WTC11 (cell line): ENCODE results near the gene CFAP299. TPM values are rescaled to one million over a fixed set of nuclear protein-coding genes. Genes with fewer than 3 reads are reported as not detected.

Experiments
- ATAC-seq: fragments of 200-7000 bp; cut with Tn5 transposase; 2 replicates; pipeline ENCODE4 v1.10.0; 2021; ENCODE audit warnings: mild to moderate bottlenecking, moderate library complexity
- Bru-seq: library from RNA; stranded (reverse); fragments of 400-500 nt; gene quantifications from one replicate; lab custom pipeline; 2021; lab: Mats Ljungman, UMichigan
- CTCF ChIA-PET: fragments of 300-600 bp; sonication (Branson Sonifier 250); formaldehyde crosslinking; loops from one replicate; lab custom pipeline; 2021; ENCODE audit warnings: antibody characterized with exemption; lab: Charles Lee
- POLR2A ChIA-PET: fragments of 350-600 bp; sonication (Branson Sonifier 250); formaldehyde crosslinking; loops from one replicate; lab custom pipeline; 2021; ENCODE audit warnings: antibody characterized with exemption; lab: Charles Lee
- DNase-seq: peaks from one replicate; pipeline ENCODE4 v3.0.0; 2021; ENCODE audit warnings: low spot score
- H3K27ac Mint-ChIP-seq: 2 replicates; pipeline ENCODE4 v1.8.0; 2021; ENCODE audit warnings: mixed read lengths
- H3K27me3 Mint-ChIP-seq: 2 replicates; pipeline ENCODE4 v1.8.0; 2021; ENCODE audit warnings: low read depth, mild to moderate bottlenecking, moderate library complexity, mixed read lengths
- H3K36me3 Mint-ChIP-seq: 2 replicates; pipeline ENCODE4 v1.8.0; 2021; ENCODE audit warnings: mixed read lengths
- H3K4me1 Mint-ChIP-seq: 2 replicates; pipeline ENCODE4 v1.8.0; 2022; ENCODE audit warnings: mixed read lengths
- H3K4me3 Mint-ChIP-seq: 2 replicates; pipeline ENCODE4 v1.8.0; 2021; ENCODE audit warnings: mild to moderate bottlenecking, moderate library complexity, mixed read lengths
- H3K9me3 Mint-ChIP-seq: 2 replicates; pipeline ENCODE4 v1.8.0; 2021; ENCODE audit warnings: mixed read lengths
- AFF4 ChIP-seq: sonication (generic); formaldehyde crosslinking; IDR thresholded peaks from 2 replicates; pipeline ENCODE4 v1.8.1; 2023; ENCODE audit warnings: mild to moderate bottlenecking, missing genetic modification reagents, borderline replicate concordance
- AR ChIP-seq: fragments of 250-450 bp; sonication (Bioruptor Pico); IDR thresholded peaks from 2 replicates; pipeline ENCODE4 v1.9.0; 2021; ENCODE audit warnings: mild to moderate bottlenecking
- ATF6 ChIP-seq: sonication (generic); formaldehyde crosslinking; IDR thresholded peaks from 2 replicates; pipeline ENCODE4 v1.8.1; 2023; ENCODE audit warnings: mild to moderate bottlenecking, missing genetic modification reagents
- CREM ChIP-seq: sonication (generic); formaldehyde crosslinking; IDR thresholded peaks from 2 replicates; pipeline ENCODE4 v1.8.1; 2022; ENCODE audit warnings: mild to moderate bottlenecking, missing genetic modification reagents, moderate library complexity
- ETV6 ChIP-seq: sonication (generic); formaldehyde crosslinking; IDR thresholded peaks from 2 replicates; pipeline ENCODE4 v1.8.1; 2022; ENCODE audit warnings: mild to moderate bottlenecking, missing genetic modification reagents
- GRHL2 ChIP-seq: fragments of 250-450 bp; sonication (Bioruptor Pico); IDR thresholded peaks from 2 replicates; pipeline ENCODE4 v1.8.0; 2022; ENCODE audit warnings: mild to moderate bottlenecking, moderate library complexity; ENCODE audit not compliant: insufficient replicate concordance, severe bottlenecking
- GTF2I ChIP-seq: fragments of 250-450 bp; sonication (Bioruptor Pico); conservative IDR thresholded peaks from 2 replicates; pipeline ENCODE4 v1.4.0; 2021; ENCODE audit warnings: mild to moderate bottlenecking
- HMGXB4 ChIP-seq: sonication (generic); formaldehyde crosslinking; IDR thresholded peaks from 2 replicates; pipeline ENCODE4 v1.8.1; 2023; ENCODE audit warnings: mild to moderate bottlenecking, moderate library complexity, missing genetic modification reagents
- MLX ChIP-seq: sonication (generic); formaldehyde crosslinking; IDR thresholded peaks from 2 replicates; pipeline ENCODE4 v1.8.1; 2023; ENCODE audit warnings: mild to moderate bottlenecking, missing genetic modification reagents, moderate library complexity
- SOX15 ChIP-seq: fragments of 250-450 bp; sonication (Bioruptor Pico); IDR thresholded peaks from 2 replicates; pipeline ENCODE4 v1.9.0; 2021; ENCODE audit warnings: mild to moderate bottlenecking
- TEAD4 ChIP-seq: sonication (generic); formaldehyde crosslinking; IDR thresholded peaks from 2 replicates; pipeline ENCODE4 v1.8.0; 2022; ENCODE audit warnings: mild to moderate bottlenecking, missing genetic modification reagents
- TP53 ChIP-seq: sonication (generic); formaldehyde crosslinking; IDR thresholded peaks from 2 replicates; pipeline ENCODE4 v1.8.1; 2023; ENCODE audit warnings: mild to moderate bottlenecking, missing genetic modification reagents
- USF2 ChIP-seq: sonication (generic); formaldehyde crosslinking; IDR thresholded peaks from 2 replicates; pipeline ENCODE4 v1.8.1; 2023; ENCODE audit warnings: mild to moderate bottlenecking, missing genetic modification reagents, moderate library complexity
- ZMAT4 ChIP-seq: fragments of 250-450 bp; sonication (Bioruptor Pico); IDR thresholded peaks from 2 replicates; pipeline ENCODE4 v1.9.0; 2021; ENCODE audit warnings: mild to moderate bottlenecking
- ZNF281 ChIP-seq: sonication (generic); formaldehyde crosslinking; IDR thresholded peaks from 2 replicates; pipeline ENCODE4 v1.8.0; 2023; ENCODE audit warnings: mild to moderate bottlenecking, missing genetic modification reagents
- long read RNA-seq, 3 experiments: library from RNA in 1 of 3; library from capped mRNA in 1 of 3; library from polyadenylated mRNA in 1 of 3; unstranded in 2 of 3; stranded (forward) in 1 of 3; transcript quantifications; one replicate each; pipeline ENCODE4 v2.0.0, GENCODE V29; 2021
- total RNA-seq: library from RNA; stranded (reverse); gene quantifications from 3 replicates; pipeline ENCODE4 v1.2.3, GENCODE V29; 2021

Gene CFAP299
- total RNA-seq (not detected in 3 replicates), Bru-seq, nascent RNA (percentile 4 among the genes with signal in this experiment)
- long read RNA-seq, experiment 1: 0 reads
- long read RNA-seq, experiment 2: 0 reads
- long read RNA-seq, experiment 3: 0 reads

- DNase-seq: peak; percentile 92
- Mint-ChIP-seq H3K27me3 (peaks cover 29% of the 10 kb centered on the region), H3K9me3 (no peaks in the 10 kb centered on the region), H3K4me3 (peak within 1 kb of the TSS; percentile 80), H3K4me1 (peaks cover 8% of the 10 kb centered on the region), H3K36me3 (no peaks in the 10 kb centered on the region), H3K27ac (no peak within 1 kb of the TSS)
- ChIA-PET POLR2A (interaction anchor here (1.2 kb wide), 1 partner anchor 24 kb away, joined by 3 read pairs; no protein-coding TSS in a partner anchor), CTCF (interaction anchor here (0.6 to 2.9 kb wide), 21 partner anchors 9 to 1379 kb away, joined by 3 to 19 read pairs (median 4); partner anchors contain the start of gene FGF5)
- peak; percentile 95 for ATAC-seq
- TF ChIP-seq MLX (CRISPR knock-in tag) (0 out of 2 replicates have a peak, but pooled peaks have one; percentile 28), TEAD4 (CRISPR knock-in tag) (no peak), SOX15 (no peak), CREM (peak; percentile 40; the same call in 1 of the 2 replicates), ETV6 (CRISPR knock-in tag) (peak; percentile 17; the same call in 1 of the 2 replicates), GRHL2 (CRISPR knock-in tag) (no peak), GTF2I (CRISPR knock-in tag) (no peak), HMGXB4 (CRISPR knock-in tag) (0 out of 2 replicates have a peak, but pooled peaks have one; percentile 26), AFF4 (CRISPR knock-in tag) (0 out of 2 replicates have a peak, but pooled peaks have one; percentile 30), ATF6 (CRISPR knock-in tag) (no peak), USF2 (CRISPR knock-in tag) (no peak), ZMAT4 (no peak), ZNF281 (CRISPR knock-in tag) (no peak), TP53 (no peak), AR (no peak)
Observed at GRCh38 chr4:80335554-80336358, at the start of gene CFAP299. CFAP299 (plus strand) TSS chr4:80335730.
